OCI-LY3 (cell line): Measurements from ENCODE around the gene NAA35.

Source experiments
- CTCF ChIP-seq: fragments of 200-600, 300-600 bp; sonication (generic); IDR thresholded peaks from 2 replicates; pipeline ENCODE4 v1.5.1; 2014; ENCODE audit warnings: antibody characterized with exemption, low read length, low read depth
- EZH2phosphoT487 ChIP-seq: fragments of 200-600 bp; shearing (Covaris generic); IDR thresholded peaks from 2 replicates; pipeline ENCODE4 v1.6.1; 2018; ENCODE audit warnings: antibody characterized with exemption, mixed run types, low read depth

- no peak for TF ChIP-seq EZH2phosphoT487
- TF ChIP-seq CTCF = no peak
These were observed 8.8 kb downstream of the NAA35 start for GRCh38 chr9:85949586-85950335.
